ENCODE results near the gene INTS11. TPM values are rescaled to one million over a fixed set of nuclear protein-coding genes. Genes with fewer than 3 reads are reported as not detected.

The INTS11 gene
- total and polyA plus RNA-seq, 2 of the 13 experiments (the other 11 are each of a cell fraction or from before 2014, with no cell fraction given), result 52.8 to 94.8 TPM

- 0 out of 2 replicates have a peak, but pooled peaks have one; percentile 58 for TF ChIP-seq ZNF552 (CRISPR knock-in tag; IDR thresholded peaks at IDR 0.05; ENCODE audit: borderline replicate concordance)
- peak; percentile 41; the same call in 1 of the 2 replicates for TF ChIP-seq ARID5B (CRISPR knock-in tag; IDR thresholded peaks at IDR 0.05)
- peak; percentile 29; the same call in 1 of the 2 replicates for TF ChIP-seq ZNF276 (CRISPR knock-in tag; IDR thresholded peaks at IDR 0.05; ENCODE audit: low read depth)
- TF ChIP-seq CSRNP2 (CRISPR knock-in tag; conservative IDR thresholded peaks at IDR 0.05; ENCODE audit: low read depth), result no peak
- peak; percentile 63; the same call in 1 of the 2 replicates for TF ChIP-seq ZC3H4 (CRISPR knock-in tag; IDR thresholded peaks at IDR 0.05; ENCODE audit: borderline replicate concordance)
- TF ChIP-seq GTF3A (CRISPR knock-in tag; conservative IDR thresholded peaks at IDR 0.05), result no peak
- TF ChIP-seq ZNF891 (CRISPR knock-in tag; IDR thresholded peaks at IDR 0.05), result no peak
- peak; percentile 54; the same call in 1 of the 2 replicates for TF ChIP-seq MXD1 (CRISPR knock-in tag; IDR thresholded peaks at IDR 0.05)
- TF ChIP-seq RXRB (CRISPR knock-in tag; IDR thresholded peaks at IDR 0.05; ENCODE audit: borderline replicate concordance), result peak; percentile 11; the same call in 1 of the 2 replicates
- TF ChIP-seq ZBTB39 (CRISPR knock-in tag; IDR thresholded peaks at IDR 0.05), result 0 out of 2 replicates have a peak, but pooled peaks have one; percentile 23
- TF ChIP-seq CBFB (CRISPR knock-in tag; IDR thresholded peaks at IDR 0.05), result peak; percentile 51; the same call in 1 of the 2 replicates
- TF ChIP-seq GATAD2A (CRISPR knock-in tag; IDR thresholded peaks at IDR 0.05), result peak; percentile 51
- TF ChIP-seq ZNF460 (CRISPR knock-in tag; IDR thresholded peaks at IDR 0.05; ENCODE audit: borderline replicate concordance), result peak; percentile 18; the same call in 1 of the 2 replicates
- TF ChIP-seq HNRNPK (IDR thresholded peaks at IDR 0.05; ENCODE audit: low read depth, low read length, poor library complexity, severe bottlenecking), result peak; percentile 48
Observed at GRCh38 chr1:1358433-1359271, 34.2 kb upstream of the INTS11 start, which contains the start of gene MXRA8 (continued).
